Neural cell (in vitro differentiated cells): ENCODE measurements around the gene CTNNB1.

Source experiments
- EP300 ChIP-seq: fragments of 450-650 bp; conservative IDR thresholded peaks from 2 replicates; pipeline ENCODE4 v1.6.1; 2014; ENCODE audit warnings: antibody characterized with exemption, mild to moderate bottlenecking, moderate library complexity; ENCODE audit not compliant: poor library complexity, severe bottlenecking
- EZH2 ChIP-seq: fragments of 200-600, 300-800 bp; shearing (Covaris generic), sonication (generic); IDR thresholded peaks from 2 replicates; pipeline ENCODE4 v1.6.1; 2014; ENCODE audit warnings: antibody characterized with exemption, low read length, borderline replicate concordance, mild to moderate bottlenecking; ENCODE audit not compliant: insufficient read depth, poor library complexity, severe bottlenecking
- MXI1 ChIP-seq: fragments of 450-650 bp; conservative IDR thresholded peaks from 2 replicates; pipeline ENCODE4 v1.6.1; 2014; ENCODE audit warnings: antibody characterized with exemption, mild to moderate bottlenecking; ENCODE audit not compliant: poor library complexity, severe bottlenecking
- TF ChIP-seq, protein P1 (sequence below): fragments of 450-650 bp; IDR thresholded peaks from 2 replicates; pipeline ENCODE4 v1.5.1; 2014; ENCODE audit warnings: antibody characterized with exemption, mild to moderate bottlenecking, moderate library complexity; ENCODE audit not compliant: poor library complexity, severe bottlenecking

DNA sequence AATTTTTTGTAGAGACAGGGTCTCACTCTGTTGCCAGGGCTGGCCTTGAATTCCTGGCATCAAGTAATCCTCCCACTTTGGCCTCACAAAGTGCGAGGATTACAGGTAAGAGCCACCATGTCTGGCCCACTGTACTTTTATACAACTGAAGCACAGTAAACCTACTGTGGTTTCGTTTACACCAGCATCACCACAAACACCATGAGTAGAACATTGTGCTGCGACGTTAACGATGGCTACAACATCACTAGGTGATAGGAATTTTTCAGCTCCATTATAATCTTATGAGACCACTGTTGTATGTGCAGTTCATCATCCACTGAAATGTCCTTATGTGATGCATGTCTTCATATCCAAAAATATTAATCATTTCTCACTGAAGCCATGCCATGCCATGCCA, 11.7 kb downstream of the CTNNB1 start:
- TF ChIP-seq, protein P1, sequence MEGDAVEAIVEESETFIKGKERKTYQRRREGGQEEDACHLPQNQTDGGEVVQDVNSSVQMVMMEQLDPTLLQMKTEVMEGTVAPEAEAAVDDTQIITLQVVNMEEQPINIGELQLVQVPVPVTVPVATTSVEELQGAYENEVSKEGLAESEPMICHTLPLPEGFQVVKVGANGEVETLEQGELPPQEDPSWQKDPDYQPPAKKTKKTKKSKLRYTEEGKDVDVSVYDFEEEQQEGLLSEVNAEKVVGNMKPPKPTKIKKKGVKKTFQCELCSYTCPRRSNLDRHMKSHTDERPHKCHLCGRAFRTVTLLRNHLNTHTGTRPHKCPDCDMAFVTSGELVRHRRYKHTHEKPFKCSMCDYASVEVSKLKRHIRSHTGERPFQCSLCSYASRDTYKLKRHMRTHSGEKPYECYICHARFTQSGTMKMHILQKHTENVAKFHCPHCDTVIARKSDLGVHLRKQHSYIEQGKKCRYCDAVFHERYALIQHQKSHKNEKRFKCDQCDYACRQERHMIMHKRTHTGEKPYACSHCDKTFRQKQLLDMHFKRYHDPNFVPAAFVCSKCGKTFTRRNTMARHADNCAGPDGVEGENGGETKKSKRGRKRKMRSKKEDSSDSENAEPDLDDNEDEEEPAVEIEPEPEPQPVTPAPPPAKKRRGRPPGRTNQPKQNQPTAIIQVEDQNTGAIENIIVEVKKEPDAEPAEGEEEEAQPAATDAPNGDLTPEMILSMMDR: no peak
- TF ChIP-seq MXI1 (no peak), EP300 (no peak), EZH2 (no peak)
